ENCODE results near the gene HSPA6.

HSPA6 gene

GRCh38 chr1:161492827-161493226 lies 31.5 kb upstream of the HSPA6 start:
- TF ChIP-seq POLR2AphosphoS5 (IDR thresholded peaks at IDR 0.05; ENCODE audit: low read depth, low read length) (no peak), SIN3A (IDR thresholded peaks at IDR 0.05; ENCODE audit: borderline replicate concordance, insufficient read depth, low read length) (no peak), FOXP2 (optimal IDR thresholded peaks at IDR 0.05; ENCODE audit: borderline replicate concordance, extremely low read depth, extremely low read length, insufficient read depth) (no peak), TAF1 (IDR thresholded peaks at IDR 0.05; ENCODE audit: borderline replicate concordance, insufficient read depth, low read length) (no peak)

- TF ChIP-seq POLR2AphosphoS5 (IDR thresholded peaks at IDR 0.05; ENCODE audit: low read depth, low read length) (no peak), TAF1 (IDR thresholded peaks at IDR 0.05; ENCODE audit: borderline replicate concordance, insufficient read depth, low read length) (no peak), FOXP2 (optimal IDR thresholded peaks at IDR 0.05; ENCODE audit: borderline replicate concordance, extremely low read depth, extremely low read length, insufficient read depth) (no peak), SIN3A (IDR thresholded peaks at IDR 0.05; ENCODE audit: borderline replicate concordance, insufficient read depth, low read length) (no peak)
- TF ChIP-seq, protein P1, sequence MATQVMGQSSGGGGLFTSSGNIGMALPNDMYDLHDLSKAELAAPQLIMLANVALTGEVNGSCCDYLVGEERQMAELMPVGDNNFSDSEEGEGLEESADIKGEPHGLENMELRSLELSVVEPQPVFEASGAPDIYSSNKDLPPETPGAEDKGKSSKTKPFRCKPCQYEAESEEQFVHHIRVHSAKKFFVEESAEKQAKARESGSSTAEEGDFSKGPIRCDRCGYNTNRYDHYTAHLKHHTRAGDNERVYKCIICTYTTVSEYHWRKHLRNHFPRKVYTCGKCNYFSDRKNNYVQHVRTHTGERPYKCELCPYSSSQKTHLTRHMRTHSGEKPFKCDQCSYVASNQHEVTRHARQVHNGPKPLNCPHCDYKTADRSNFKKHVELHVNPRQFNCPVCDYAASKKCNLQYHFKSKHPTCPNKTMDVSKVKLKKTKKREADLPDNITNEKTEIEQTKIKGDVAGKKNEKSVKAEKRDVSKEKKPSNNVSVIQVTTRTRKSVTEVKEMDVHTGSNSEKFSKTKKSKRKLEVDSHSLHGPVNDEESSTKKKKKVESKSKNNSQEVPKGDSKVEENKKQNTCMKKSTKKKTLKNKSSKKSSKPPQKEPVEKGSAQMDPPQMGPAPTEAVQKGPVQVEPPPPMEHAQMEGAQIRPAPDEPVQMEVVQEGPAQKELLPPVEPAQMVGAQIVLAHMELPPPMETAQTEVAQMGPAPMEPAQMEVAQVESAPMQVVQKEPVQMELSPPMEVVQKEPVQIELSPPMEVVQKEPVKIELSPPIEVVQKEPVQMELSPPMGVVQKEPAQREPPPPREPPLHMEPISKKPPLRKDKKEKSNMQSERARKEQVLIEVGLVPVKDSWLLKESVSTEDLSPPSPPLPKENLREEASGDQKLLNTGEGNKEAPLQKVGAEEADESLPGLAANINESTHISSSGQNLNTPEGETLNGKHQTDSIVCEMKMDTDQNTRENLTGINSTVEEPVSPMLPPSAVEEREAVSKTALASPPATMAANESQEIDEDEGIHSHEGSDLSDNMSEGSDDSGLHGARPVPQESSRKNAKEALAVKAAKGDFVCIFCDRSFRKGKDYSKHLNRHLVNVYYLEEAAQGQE (IDR thresholded peaks at IDR 0.05; ENCODE audit: insufficient read depth in 1 of 2, low read depth in 2 of 2, low read length in 2 of 2): no peak
Observed at GRCh38 chr1:161494091-161494735, 30.1 kb upstream of the HSPA6 start.

DNA sequence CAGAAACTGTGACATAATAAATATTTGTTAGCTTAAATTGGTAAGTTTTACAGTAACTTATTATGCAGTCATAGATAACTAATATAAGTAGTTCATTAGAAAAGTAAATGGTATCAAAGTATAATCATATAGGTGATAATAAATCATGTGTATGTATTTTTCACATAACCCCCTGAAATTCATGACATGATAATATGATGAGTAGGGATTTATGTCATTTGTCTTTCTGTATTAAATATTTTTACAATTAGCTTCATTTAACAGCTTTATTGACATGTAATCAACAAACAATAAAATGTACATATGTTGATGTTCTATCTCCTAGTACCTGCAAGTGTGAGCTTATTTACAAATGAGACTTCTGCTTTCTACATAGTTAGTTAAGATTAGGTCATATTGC lies 28.9 kb upstream of the HSPA6 start:
- no peak for TF ChIP-seq TAF1 (IDR thresholded peaks at IDR 0.05; ENCODE audit: borderline replicate concordance, insufficient read depth, low read length)
- TF ChIP-seq POLR2AphosphoS5 (IDR thresholded peaks at IDR 0.05; ENCODE audit: low read depth, low read length): no peak
- no peak for TF ChIP-seq SIN3A (IDR thresholded peaks at IDR 0.05; ENCODE audit: borderline replicate concordance, insufficient read depth, low read length)
- TF ChIP-seq, protein P1 (IDR thresholded peaks at IDR 0.05; ENCODE audit: insufficient read depth in 1 of 2, low read depth in 2 of 2, low read length in 2 of 2): no peak
- TF ChIP-seq FOXP2 (optimal IDR thresholded peaks at IDR 0.05; ENCODE audit: borderline replicate concordance, extremely low read depth, extremely low read length, insufficient read depth): no peak

DNA sequence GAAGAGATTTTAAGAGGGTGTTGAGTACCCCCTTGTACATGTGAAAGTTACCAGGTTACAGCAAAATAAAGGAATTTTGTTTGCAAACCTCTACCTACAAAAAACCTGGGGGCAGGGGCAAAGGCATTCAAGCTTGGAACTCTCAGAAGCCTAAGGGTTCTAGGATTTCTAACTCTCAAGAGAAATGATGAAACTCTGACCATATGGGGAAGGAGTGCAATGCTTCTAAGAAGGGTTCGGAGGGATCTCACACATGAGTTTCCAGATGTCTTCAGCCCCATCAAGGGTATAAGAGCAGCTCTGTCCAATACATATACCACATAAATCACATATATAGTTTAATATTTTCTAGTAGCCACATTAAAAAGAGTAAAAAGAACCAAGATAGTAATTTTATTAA lies 26.4 kb upstream of the HSPA6 start:
- TF ChIP-seq SIN3A (IDR thresholded peaks at IDR 0.05; ENCODE audit: borderline replicate concordance, insufficient read depth, low read length) (no peak), FOXP2 (optimal IDR thresholded peaks at IDR 0.05; ENCODE audit: borderline replicate concordance, extremely low read depth, extremely low read length, insufficient read depth) (no peak), TAF1 (IDR thresholded peaks at IDR 0.05; ENCODE audit: borderline replicate concordance, insufficient read depth, low read length) (no peak), POLR2AphosphoS5 (IDR thresholded peaks at IDR 0.05; ENCODE audit: low read depth, low read length) (no peak)
- TF ChIP-seq, protein P1 (IDR thresholded peaks at IDR 0.05; ENCODE audit: insufficient read depth in 1 of 2, low read depth in 2 of 2, low read length in 2 of 2): no peak

DNA sequence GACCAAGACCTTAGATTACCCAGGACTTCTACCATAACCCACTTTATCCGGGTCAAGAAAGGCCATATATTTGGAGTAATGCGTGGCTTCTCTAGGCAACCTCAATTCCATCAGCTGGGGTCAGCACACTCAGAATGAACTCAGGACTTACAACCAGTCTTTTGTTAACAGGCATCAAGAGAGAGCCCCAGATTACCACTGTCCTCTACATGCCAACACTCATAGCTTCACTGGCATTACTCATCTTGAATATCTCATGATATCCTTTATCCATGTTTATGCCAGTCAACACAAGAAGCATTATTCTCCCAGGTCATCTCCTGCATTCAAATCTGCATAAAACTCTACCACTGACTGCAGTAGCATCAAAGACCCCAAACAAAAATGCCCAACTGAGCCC lies 25.7 kb upstream of the HSPA6 start:
- no peak for TF ChIP-seq TAF1 (IDR thresholded peaks at IDR 0.05; ENCODE audit: borderline replicate concordance, insufficient read depth, low read length)
- no peak for TF ChIP-seq FOXP2 (optimal IDR thresholded peaks at IDR 0.05; ENCODE audit: borderline replicate concordance, extremely low read depth, extremely low read length, insufficient read depth)
- TF ChIP-seq, protein P1 (IDR thresholded peaks at IDR 0.05; ENCODE audit: insufficient read depth in 1 of 2, low read depth in 2 of 2, low read length in 2 of 2): no peak
- TF ChIP-seq POLR2AphosphoS5 (IDR thresholded peaks at IDR 0.05; ENCODE audit: low read depth, low read length): no peak
- TF ChIP-seq SIN3A (IDR thresholded peaks at IDR 0.05; ENCODE audit: borderline replicate concordance, insufficient read depth, low read length): no peak
